GM18505 (cell line): Measurements from ENCODE around the gene XRCC3.
"Not testable (repeated sequence)": the region's sequence is repeated elsewhere in the genome, so short reads cannot be mapped to it uniquely, and the experiment has no call there.

Experiments
- ATAC-seq: cut with Tn5 transposase; IDR thresholded peaks from one replicate; pipeline ENCODE4 v1.9.1; 2021; ENCODE audit not compliant: unreplicated experiment
- POLR2A ChIP-seq: IDR thresholded peaks from 4 replicates; pipeline ENCODE4 v1.6.1; 2011; ENCODE audit warnings: borderline replicate concordance; ENCODE audit not compliant: insufficient read depth, insufficient read length; ENCODE audit errors: extremely low read depth

Gene XRCC3

DNA sequence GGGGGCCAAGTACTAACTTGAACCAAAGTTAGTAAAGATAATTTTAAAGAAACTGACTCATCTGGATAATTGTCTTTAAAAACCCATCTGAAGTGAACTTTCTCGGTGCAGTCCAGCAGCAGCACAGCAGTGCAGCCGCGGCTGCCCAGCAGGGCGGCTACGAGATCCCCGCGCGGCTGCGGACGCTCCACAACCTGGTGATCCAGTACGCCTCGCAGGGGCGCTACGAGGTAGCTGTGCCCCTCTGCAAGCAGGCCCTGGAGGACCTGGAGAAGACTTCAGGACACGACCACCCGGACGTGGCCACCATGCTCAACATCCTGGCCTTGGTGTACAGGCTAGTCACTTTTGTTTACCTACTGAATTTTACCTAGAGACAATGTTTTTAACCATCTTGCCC is 52.7 kb downstream of the XRCC3 start:
- no peak for ATAC-seq
- no peak for TF ChIP-seq POLR2A

GRCh38 chr14:103662029-103662428 is 53.2 kb downstream of the XRCC3 start:
- TF ChIP-seq POLR2A = no peak

DNA sequence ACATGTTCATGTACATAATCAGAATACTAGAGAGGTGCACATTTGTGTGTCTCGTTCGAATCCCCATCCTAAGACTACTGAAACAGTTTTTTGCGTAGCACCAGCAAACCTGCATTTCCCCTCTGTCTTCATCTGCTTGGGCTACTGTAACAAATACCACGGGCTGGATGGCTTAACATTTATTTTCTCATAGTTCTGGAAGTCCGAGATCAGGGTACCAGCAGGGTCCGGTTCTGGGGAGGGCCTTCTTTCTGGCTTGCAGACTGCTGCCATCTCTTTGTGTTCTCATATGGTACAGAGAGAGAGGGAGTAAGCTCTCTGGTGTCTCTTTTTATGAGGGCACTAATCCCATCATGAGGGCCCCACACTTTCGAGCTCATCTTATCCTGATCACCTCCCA is 55.6 kb downstream of the XRCC3 start:
- no peak for ATAC-seq
- TF ChIP-seq POLR2A = no peak

More at GRCh38 chr14:103662029-103662428, 53.2 kb downstream of the XRCC3 start:
- ATAC-seq = no peak

- TF ChIP-seq POLR2A = no peak
- ATAC-seq = no peak
These were observed 57.8 kb downstream of the XRCC3 start for GRCh38 chr14:103657471-103657870.

GRCh38 chr14:103656756-103657133 is 58.5 kb downstream of the XRCC3 start:
- no peak for TF ChIP-seq POLR2A
- ATAC-seq = no peak

DNA sequence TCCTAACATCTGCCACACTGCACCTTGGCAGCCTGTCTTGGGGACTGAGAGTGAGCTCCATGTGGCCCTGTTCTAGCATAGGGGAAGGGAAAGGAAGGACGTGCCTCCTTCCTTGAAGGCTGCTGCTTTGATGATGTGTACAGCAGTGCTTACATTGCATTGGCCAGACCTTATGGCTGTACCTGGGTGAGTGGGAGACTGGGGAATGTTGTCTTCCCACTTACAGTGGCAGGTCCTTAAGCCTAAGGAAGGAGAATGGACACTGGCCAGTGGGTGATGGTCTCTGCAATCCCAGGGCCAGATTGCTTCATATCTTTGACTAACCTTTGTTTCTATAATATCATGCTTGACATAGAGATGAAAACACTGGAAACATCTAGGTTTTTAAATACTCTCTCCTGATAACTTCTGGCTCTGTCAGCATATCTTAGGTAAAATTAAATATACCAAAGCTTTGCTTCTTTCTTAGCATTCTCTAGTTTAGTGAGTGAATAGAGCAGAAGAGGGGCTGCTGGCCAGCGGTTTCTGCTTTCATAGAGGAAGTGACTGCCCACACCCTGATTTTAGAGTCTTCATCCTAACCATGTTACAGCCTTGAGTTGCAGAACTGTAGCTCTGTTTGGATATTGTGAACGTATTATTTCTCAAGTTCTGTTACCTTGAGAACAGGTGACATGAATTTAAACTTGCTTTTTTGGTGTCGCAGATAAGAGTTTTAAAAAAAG is 59.1 kb downstream of the XRCC3 start:
- TF ChIP-seq POLR2A = no peak
- ATAC-seq = no peak

GRCh38 chr14:103654619-103655018 is 60.6 kb downstream of the XRCC3 start:
- no peak for ATAC-seq
- TF ChIP-seq POLR2A = no peak

- TF ChIP-seq POLR2A = no peak
These were observed 61.4 kb downstream of the XRCC3 start for GRCh38 chr14:103653805-103654204.

DNA sequence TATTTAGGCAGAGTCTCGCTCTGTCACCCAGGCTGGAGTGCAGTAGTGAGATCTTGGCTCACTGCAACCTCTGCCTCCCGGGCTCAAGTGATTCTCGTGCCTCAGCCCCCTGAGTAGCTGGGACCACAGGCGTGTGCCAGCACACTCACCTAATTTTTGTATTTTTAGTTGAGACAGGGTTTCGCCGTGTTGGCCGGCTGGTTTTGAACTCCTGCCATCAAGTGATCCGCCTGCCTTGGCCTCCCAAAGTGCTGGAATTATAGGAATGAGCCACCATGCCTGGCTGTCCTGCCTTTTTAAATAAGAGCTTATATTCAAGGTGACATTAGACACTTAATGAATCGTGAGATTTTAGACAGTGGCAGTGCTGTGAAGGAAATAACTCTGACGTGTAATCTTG is 61.9 kb downstream of the XRCC3 start:
- not testable (repeated sequence) for ATAC-seq

More at GRCh38 chr14:103653805-103654204, 61.4 kb downstream of the XRCC3 start:
- ATAC-seq = no peak

DNA sequence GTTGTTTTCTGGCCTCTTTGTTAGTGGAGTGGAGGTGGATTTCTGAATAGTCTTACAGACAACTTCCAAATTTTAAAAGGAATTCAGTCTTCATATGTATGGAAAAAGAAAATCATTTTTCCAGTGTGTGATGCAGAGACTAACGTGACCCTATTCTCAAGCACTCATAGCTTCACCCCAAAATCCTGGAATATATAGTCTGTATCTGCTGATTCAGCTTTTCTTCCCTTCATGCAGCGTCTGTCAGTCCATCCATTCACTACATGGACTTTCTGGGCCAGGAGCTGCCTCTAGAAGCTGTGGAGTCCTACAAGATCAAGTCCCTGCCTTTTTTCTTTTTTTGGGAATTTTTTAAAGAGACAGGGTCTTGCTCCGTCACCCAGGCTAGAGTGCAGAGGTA is 62.4 kb downstream of the XRCC3 start:
- no peak for ATAC-seq
- TF ChIP-seq POLR2A = no peak

DNA sequence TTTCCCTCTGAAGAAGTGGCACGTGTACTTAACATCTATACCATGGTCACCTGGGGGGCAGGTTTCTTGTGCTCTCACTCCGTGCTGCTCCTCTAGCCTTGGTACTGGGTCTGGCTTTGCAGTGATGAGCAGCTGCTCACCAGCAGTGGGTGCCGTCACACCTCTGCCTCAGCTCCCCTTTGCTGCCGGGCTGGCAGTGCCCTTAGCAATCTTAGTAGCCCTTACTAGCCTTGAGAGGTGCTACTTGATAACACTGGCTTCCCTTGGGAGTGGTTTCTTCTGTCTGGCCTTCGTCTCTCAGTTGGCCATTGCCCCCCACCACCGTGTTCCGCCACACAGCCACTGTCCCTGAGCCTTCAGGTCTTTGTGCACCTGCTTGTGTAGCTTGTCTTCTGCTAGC is 63.7 kb downstream of the XRCC3 start:
- no peak for ATAC-seq
- TF ChIP-seq POLR2A = no peak

- TF ChIP-seq POLR2A = no peak
- no peak for ATAC-seq
These were observed 65.0 kb downstream of the XRCC3 start for GRCh38 chr14:103650213-103650612.

DNA sequence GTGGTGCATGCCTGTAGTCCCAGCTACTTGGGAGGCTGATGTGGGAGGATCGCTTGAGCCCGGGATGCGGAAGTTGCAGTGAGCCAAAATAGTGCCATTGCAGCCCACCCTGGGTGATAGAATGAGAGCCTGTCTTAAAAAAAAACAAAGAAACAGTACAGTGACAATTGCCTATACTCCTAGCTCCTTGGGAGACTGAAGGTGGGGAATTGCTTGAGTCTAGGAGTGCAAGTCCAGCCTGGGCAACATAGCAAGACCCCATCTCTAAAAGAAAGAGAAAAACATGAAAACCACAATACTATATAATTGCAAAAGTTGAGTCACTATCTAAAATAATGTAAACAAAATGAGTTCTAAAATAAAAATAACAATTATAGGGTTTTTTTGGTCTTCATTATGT is 66.2 kb downstream of the XRCC3 start:
- no peak for ATAC-seq
- no peak for TF ChIP-seq POLR2A
